ENCODE results near the gene LIG1. TPM values are rescaled to one million over a fixed set of nuclear protein-coding genes. Genes with fewer than 3 reads are reported as not detected.

The LIG1 gene
- total and polyA plus RNA-seq, 2 of the 13 experiments (the other 11 are each of a cell fraction or from before 2014, with no cell fraction given): 20.1 to 64.4 TPM

DNA sequence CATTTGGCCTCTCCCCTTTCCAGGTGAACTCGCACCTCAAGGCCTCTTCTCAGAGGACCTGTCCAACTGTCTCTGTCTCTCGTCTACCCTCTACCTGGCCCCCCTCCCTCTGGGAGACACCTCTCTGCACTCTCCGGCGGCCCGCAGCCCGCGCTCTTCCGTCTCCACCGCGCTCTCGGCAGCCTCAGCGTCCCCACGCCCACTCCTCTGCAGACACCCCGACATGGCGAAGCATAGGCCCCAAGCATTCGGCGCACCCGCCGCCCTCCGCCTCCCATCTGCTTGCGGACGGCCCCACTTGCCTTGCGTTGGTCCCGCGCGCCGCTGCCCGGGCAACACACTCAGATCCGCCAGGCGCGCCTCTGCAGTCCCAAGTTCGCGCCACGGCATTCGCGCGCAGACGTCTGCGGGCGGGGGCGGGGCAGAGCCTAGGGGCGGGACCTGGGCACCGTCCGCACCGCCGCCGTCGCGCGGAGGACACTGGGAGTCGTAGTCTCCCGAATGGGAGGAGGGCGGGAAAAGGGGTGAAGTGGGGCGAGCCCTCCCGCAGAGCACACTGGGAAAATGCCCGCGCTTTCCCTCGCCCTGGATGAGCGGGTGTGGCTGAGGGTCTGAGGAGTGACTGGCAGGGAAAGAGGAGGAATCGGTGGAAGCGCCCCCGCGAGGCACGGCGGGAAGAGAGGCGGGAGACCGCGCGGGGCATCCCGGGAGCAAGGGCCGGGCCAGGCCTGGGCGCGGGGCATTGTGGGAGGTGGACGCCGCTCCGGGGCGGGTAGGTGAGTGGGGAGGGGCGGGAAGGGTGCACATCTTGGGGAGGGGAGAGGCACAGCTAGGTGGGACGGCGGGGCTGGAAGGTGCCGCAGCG lies at the start of gene LIG1, which contains the start of gene ZSWIM9 (continued):
- TF ChIP-seq, protein P1, sequence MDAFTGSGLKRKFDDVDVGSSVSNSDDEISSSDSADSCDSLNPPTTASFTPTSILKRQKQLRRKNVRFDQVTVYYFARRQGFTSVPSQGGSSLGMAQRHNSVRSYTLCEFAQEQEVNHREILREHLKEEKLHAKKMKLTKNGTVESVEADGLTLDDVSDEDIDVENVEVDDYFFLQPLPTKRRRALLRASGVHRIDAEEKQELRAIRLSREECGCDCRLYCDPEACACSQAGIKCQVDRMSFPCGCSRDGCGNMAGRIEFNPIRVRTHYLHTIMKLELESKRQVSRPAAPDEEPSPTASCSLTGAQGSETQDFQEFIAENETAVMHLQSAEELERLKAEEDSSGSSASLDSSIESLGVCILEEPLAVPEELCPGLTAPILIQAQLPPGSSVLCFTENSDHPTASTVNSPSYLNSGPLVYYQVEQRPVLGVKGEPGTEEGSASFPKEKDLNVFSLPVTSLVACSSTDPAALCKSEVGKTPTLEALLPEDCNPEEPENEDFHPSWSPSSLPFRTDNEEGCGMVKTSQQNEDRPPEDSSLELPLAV (CRISPR knock-in tag; conservative IDR thresholded peaks at IDR 0.05; ENCODE audit: low read depth): no peak
- no peak; the same call in none of the 2 replicates for TF ChIP-seq RXRA (CRISPR knock-in tag; IDR thresholded peaks at IDR 0.05)
- peak; percentile 17; the same call in 1 of the 2 replicates for TF ChIP-seq ETV6 (CRISPR knock-in tag; conservative IDR thresholded peaks at IDR 0.05)
- TF ChIP-seq NFIC (IDR thresholded peaks at IDR 0.05; ENCODE audit: low read length): no peak
- TF ChIP-seq, protein P2, sequence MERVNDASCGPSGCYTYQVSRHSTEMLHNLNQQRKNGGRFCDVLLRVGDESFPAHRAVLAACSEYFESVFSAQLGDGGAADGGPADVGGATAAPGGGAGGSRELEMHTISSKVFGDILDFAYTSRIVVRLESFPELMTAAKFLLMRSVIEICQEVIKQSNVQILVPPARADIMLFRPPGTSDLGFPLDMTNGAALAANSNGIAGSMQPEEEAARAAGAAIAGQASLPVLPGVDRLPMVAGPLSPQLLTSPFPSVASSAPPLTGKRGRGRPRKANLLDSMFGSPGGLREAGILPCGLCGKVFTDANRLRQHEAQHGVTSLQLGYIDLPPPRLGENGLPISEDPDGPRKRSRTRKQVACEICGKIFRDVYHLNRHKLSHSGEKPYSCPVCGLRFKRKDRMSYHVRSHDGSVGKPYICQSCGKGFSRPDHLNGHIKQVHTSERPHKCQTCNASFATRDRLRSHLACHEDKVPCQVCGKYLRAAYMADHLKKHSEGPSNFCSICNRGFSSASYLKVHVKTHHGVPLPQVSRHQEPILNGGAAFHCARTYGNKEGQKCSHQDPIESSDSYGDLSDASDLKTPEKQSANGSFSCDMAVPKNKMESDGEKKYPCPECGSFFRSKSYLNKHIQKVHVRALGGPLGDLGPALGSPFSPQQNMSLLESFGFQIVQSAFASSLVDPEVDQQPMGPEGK (CRISPR knock-in tag; IDR thresholded peaks at IDR 0.05): no peak
- peak; percentile 39; the same call in 1 of the 2 replicates for TF ChIP-seq SRY (CRISPR knock-in tag; IDR thresholded peaks at IDR 0.05)
- TF ChIP-seq ZSCAN20 (CRISPR knock-in tag; IDR thresholded peaks at IDR 0.05; ENCODE audit: borderline replicate concordance): 0 out of 2 replicates have a peak, but pooled peaks have one; percentile 28
- TF ChIP-seq RBAK (CRISPR knock-in tag; IDR thresholded peaks at IDR 0.05): no peak
- TF ChIP-seq, protein P3, sequence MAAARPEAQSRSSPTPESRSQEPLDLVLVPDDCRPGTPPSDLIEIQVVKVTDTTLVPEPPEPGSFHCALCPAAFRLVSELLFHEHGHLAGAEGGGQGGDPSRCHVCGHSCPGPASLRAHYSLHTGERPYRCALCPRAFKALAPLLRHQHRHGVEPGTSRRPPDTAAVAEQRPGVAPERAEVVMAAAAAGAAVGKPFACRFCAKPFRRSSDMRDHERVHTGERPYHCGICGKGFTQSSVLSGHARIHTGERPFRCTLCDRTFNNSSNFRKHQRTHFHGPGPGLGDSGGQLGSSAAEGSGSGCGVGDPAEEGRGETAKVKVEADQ (CRISPR knock-in tag; IDR thresholded peaks at IDR 0.05; ENCODE audit: borderline replicate concordance): no peak
- no peak for TF ChIP-seq SRSF4 (IDR thresholded peaks at IDR 0.05; ENCODE audit: low read depth, low read length, poor library complexity, severe bottlenecking)
- no peak for TF ChIP-seq SRSF1 (optimal IDR thresholded peaks at IDR 0.05; ENCODE audit: low read depth, low read length)
- TF ChIP-seq, protein P4, sequence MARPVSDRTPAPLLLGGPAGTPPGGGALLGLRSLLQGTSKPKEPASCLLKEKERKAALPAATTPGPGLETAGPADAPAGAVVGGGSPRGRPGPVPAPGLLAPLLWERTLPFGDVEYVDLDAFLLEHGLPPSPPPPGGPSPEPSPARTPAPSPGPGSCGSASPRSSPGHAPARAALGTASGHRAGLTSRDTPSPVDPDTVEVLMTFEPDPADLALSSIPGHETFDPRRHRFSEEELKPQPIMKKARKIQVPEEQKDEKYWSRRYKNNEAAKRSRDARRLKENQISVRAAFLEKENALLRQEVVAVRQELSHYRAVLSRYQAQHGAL (CRISPR knock-in tag; IDR thresholded peaks at IDR 0.05; ENCODE audit: not compliant biosample characterization): no peak
- TF ChIP-seq ZNF775 (CRISPR knock-in tag; IDR thresholded peaks at IDR 0.05; ENCODE audit: borderline replicate concordance): 0 out of 2 replicates have a peak, but pooled peaks have one; percentile 23
- peak; percentile 53 for TF ChIP-seq YY1 (IDR thresholded peaks at IDR 0.05; ENCODE audit: insufficient read depth, insufficient replicate concordance, low read depth, low read length)
- TF ChIP-seq ZSCAN29 (CRISPR knock-in tag; conservative IDR thresholded peaks at IDR 0.05): 0 out of 2 replicates have a peak, but pooled peaks have one; percentile 51
- peak; percentile 67; the same call in 1 of the 2 replicates for TF ChIP-seq ZNF543 (CRISPR knock-in tag; IDR thresholded peaks at IDR 0.05)
- TF ChIP-seq, protein P5, sequence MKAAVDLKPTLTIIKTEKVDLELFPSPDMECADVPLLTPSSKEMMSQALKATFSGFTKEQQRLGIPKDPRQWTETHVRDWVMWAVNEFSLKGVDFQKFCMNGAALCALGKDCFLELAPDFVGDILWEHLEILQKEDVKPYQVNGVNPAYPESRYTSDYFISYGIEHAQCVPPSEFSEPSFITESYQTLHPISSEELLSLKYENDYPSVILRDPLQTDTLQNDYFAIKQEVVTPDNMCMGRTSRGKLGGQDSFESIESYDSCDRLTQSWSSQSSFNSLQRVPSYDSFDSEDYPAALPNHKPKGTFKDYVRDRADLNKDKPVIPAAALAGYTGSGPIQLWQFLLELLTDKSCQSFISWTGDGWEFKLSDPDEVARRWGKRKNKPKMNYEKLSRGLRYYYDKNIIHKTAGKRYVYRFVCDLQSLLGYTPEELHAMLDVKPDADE (CRISPR knock-in tag; IDR thresholded peaks at IDR 0.05): no peak
- TF ChIP-seq, protein P6, sequence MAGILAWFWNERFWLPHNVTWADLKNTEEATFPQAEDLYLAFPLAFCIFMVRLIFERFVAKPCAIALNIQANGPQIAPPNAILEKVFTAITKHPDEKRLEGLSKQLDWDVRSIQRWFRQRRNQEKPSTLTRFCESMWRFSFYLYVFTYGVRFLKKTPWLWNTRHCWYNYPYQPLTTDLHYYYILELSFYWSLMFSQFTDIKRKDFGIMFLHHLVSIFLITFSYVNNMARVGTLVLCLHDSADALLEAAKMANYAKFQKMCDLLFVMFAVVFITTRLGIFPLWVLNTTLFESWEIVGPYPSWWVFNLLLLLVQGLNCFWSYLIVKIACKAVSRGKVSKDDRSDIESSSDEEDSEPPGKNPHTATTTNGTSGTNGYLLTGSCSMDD (CRISPR knock-in tag; IDR thresholded peaks at IDR 0.05): peak; percentile 65; the same call in 1 of the 2 replicates
